ENCODE results near the gene NT5C1A.

NT5C1A gene

DNA sequence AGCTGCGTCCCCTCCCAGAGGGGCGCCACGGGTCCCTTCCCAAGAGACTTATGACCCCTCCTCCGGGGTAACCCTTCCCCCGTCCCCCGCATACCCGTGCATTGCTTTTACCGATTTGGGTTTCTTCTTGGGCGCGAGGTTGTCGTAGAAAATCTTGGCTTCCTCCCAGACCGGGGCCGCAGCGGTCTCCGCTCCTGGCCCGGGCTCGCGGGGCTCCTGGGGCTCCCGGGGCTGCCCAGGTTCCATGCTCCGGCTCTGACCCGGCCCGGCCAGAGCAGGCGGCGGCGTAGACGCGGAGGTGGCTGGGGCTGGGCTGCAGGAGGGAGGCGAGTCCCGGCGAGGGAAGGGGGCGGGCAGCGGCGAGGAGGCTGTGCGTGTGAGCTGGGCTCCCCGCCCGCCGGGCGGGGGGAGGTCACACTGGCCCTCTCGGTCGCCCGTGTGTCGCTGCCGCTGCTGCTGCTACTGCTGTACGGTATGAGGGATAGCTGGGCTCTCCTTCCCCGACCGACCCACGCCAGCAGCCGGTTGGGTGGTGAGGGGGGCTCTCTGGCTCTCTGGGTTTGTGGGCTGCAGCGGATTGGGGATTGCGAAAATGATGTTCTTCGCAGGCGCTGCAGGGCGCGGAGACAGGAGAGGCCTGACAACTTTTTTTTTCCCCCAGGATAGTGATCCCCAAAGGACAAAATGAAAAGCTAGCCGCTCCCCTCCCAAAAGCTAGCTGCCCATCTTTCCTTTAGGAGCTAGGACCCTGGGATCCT lies at the start of gene NT5C1A:
Gene NT5C1A, minus strand, starts transcription at position 315 of the 758 bp plus-strand sequence. Its CDS starts 69 bp downstream, at position 246.
- no peak for DNase-seq

DNA sequence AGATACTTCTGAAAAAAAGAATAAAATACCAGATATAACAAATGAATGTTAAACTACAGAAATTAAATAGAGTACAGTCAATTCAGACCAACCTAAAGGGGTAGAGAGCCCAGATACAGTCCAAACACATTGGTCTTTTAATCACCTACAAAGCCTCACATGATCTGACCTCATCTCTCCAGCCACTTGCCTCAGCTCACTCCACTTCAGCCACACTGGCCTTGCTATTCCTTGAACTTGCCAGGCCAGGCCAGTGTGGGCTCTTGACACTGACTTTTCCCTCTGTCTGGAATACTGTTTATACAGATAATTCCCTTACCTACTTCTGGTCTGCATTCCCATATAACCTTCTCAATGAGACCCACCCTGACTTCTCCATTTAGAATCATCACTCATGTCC lies 49.8 kb upstream of the NT5C1A start:
- no peak for DNase-seq

DNA sequence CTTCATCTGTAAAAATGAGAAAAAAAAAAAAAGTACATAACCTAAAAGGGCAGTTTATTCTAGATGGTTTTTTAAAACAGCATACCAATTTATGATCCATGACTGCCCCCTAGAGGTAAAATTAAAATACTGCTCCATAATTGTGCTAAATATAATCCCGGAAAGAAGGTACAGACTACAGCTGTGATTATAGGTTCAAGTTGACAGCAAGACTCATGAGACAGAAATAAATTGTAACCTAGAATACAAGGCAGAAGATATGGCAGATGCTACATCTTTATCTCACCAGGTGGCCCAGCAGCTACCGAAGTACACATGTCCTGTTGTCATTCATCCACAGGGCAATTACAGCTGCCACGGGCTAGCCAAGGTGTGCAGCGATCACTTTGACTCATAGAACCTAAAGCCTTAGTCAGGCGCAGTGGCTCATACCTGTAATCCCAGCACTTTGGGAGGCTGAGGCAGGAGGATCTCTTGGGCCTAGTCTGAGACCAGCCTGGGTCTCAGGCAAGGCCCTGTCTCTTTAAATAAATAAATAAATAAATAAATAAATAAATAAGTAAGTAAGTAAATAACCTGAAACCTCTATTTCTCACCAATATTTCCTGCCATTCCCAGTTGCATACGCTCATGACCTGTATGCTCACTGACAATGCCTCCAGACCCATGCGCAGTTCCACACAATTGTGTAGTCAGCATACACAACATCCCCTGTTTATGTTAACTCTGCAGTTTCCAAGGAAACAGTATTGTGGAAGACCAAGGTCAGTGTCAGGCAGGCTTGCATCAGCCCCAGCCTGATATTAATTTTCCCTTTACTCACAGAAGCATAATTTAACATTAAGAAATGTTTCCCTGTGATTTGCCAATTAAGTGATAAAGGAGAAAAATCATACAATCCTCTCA lies 48.4 kb upstream of the NT5C1A start:
- peak; percentile 78 for DNase-seq

DNA sequence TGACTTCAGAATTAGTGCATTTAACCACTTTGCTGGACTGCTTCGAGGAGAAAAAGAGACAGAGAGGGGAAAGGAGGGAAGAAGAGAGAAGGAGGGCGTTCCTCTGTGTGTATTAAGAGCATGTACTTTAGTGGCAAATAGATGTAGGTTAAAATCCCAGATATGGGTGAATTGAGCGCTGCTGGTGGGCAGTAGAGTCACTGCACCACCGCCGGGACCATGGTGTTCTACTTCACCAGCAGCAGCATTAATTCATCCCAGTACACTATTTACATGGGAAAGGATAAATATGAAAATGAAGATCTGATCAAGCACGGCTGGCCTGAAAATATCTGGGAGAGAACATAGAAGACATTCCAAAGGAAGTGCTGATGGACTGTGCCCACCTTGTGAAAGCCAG lies 45.9 kb upstream of the NT5C1A start:
- DNase-seq = no peak

DNA sequence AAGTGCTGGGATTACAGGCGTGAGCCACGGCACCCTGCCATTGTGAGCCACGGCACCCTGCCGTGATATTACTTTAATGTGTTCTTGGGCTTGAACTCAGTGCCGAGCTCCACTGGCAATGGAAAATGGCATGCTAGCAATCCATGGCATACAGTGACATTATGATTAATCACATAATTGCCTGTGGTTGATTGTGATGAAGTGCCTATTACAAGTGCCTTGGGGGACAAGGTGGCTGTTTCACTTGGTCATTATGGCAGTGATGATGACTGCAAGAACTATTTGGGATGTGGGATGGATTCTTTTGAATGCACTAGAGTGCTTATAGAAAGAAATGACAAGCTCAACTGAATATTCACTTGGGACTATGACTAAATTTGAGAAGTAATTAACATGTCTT lies 41.6 kb upstream of the NT5C1A start:
- no peak for DNase-seq

DNA sequence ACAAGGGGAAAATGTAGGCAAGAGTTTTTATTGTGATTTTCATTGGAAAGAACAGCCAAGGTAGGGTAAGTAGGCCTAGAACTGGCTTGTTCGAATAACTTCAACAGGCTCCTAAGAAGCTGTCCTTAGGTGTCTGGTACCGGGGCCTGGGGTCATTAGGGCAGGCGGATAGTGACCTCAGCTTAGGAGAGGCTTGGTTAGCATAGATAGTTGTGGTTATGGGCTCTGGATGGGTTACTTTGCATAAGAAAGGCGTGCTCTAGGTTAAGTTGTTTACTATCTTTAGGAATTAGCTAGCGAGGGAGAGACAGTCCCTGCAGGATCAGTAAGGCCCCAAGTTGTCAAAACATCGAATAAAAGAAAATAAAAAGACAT lies 40.0 kb upstream of the NT5C1A start:
- no peak for DNase-seq

DNA sequence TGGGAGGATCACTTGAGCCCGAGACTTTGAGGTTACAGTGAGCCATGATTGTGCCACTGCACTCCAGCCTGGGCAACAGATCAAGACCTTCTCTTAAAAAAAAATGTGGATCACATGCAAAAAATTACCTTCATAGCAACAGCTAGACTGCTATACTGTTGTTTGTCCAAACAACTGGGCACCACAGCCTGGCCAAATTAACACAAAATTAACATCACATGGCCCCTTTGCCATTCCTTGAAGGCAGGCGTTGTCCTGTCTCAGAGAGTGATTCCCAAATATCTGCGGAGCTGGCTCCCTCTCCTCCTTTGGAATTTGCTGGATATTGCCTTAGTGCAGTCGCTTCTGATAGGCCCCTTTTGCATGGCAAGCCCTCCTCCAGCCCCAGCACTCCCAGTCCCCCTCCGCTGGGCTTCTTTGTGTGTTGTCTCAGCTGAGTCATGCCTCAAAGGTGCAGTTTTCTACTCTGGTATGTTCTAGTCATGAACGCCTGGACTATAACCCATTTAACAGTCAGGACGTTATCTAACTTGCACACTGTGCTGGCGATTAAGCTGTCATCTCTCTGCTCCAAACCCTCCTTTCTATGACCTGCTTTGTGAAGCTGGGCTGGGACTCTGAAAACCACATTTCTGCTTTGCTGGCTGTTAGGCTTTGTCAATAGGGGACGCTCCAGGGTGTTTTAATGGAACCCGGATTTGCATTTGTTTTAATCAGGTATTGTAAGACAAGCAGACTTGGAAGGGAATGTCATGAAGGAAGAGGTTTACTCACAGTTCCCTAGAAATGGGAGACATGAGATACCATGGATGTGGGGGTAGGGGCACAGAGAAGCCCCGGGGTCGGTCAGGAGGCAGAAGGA lies 39.4 kb upstream of the NT5C1A start:
- DNase-seq = no peak

DNA sequence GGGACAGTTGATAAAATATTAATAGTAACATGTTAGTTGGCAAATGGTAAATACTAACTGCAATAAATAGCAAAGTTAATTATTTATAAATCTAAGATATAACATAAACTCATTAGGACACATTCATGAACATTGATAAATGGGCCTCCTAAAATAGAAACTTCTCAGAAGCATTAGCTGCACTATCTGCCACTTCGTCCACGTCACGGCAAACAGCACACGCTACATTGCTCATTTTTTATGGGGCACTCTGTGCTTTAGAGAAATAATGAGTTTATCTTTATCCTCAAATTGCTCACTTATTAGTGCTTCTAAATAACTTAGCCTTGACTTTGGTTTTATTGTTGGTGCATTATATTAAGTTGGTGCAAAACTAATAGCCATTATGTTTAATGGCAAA lies 35.6 kb upstream of the NT5C1A start:
- DNase-seq = no peak

DNA sequence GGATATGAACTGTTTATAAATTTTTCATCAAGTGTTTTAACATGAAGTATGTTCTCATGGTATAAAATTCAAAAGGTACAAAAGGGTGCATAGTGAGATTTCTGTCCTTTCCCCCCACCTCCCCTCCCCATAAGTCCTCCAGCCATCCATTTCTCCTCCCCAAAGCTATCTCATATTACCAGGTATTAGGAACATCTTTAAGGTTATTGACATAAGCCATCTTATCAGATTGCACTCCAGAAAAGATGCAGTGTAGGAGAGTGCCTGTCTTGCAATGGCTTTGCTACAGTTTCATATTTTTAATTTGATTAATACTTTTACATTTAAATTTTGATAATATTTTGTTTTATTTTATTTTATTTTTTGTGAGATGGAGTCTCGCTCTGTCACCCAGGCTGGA lies 32.9 kb upstream of the NT5C1A start:
- no peak for DNase-seq

DNA sequence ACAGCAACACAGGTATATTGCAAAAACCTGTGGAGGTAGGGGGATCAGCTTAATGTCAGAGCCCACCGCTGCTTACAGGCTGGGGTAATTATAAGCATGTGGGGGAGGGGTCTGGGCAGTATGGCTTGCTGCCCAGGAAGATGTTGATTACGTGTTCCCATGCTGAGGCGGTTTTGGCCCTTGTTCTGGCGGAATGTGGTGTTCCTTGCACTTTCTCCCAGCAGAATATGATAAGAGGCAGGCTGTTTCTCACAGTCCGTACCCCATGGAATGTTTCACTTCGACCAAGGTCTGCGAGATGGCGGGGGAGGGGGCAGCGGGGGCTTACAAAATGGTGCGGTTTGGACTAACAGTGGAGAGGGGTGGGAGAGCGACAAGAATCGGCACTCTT lies 29.1 kb upstream of the NT5C1A start:
- no peak for DNase-seq

DNA sequence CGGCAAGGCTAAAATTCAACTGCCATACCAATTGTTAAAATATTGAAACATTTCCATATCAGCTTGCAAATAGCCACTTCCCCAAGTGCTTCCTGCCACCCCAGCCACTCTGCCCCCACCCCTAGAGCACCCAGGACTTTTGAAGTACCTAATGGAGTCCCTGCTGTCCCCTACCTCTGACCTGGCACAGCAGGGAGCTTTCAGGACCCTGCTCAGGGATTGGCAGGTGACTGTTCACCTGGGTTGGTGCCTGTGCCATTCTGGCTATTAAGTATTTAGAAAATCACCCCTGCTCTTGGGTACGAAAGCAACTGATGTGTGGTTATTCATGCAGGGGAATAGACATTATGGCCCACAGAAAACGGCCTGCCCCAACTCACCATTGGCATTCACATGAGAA lies 28.4 kb upstream of the NT5C1A start:
- DNase-seq = no peak

DNA sequence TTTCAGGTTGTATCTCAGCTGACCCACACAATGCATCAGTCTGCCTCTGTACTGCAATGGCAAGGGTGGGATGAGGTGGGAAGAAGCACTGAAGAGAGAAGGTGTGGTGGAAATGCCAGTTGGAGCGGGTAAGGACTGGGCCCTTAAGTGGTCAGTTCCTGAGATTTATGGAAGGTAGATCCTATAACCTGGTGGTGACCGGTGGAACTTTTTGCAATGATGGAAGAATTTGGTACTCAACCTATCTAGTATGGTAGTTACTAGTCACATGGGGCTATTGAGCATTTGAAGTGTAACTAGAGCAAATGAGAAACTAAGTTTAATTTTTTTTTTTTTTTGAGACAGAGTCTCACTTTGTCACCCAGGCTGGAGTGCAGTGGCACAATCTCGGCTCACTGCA lies 27.5 kb upstream of the NT5C1A start:
- DNase-seq = no peak

DNA sequence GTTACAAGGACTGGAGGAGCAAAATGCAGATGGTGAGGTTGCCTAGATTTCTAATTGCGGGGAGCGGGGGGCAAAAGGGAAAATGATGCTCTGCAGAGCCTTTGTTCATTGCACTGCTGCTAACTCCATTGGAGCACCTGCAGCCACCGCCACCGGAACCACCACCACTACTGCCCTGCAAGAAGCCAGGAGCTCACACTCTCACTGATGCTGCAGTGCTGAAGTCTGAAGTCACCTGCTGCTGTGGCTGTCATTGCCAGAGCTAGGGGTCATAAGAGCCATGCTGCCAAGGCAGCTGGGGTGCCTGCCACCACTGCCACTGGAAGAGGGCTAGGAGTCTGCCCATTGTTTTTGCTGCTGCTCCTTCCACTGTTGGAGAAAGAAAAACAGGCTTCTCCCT lies 26.7 kb upstream of the NT5C1A start:
- DNase-seq = no peak

DNA sequence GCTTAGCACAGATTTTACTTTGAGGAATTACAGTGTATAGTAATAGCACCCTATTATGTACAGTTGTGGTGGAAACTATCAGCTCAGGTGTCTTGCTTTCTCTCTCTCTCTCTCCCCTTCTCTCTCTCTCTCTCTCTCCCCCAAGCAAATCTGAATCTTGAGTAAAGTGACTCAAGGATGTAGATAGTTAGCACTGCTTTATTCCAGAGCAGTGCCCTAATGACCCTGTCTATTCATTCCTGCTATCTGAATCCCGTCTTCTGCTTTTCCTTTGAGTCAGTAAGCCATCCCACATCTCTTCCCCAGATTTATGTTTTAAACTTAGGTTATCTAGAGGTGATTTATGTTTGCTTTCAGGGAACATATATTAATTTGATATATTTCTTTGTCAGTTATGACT lies 24.5 kb upstream of the NT5C1A start:
- DNase-seq = no peak

DNA sequence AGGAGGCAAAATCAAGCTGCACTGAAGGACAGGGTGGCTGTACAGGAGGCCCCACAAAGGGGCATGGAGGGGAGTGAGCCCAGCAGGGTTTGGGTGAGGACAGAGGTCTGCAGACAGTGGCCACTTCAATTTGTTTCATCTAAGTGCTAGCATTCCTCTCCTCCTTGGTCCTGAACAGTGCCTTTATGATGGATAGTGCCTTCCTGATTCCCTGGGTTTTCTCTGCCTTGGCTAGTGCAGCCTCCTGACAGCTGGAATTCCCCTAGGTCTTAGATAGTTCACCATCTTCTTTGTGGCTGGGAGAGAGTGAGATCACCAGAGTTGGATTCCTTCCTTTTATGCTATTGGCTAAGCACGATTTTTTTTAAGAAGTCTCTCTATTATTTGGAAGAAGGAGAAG lies 23.1 kb upstream of the NT5C1A start:
- no peak for DNase-seq

DNA sequence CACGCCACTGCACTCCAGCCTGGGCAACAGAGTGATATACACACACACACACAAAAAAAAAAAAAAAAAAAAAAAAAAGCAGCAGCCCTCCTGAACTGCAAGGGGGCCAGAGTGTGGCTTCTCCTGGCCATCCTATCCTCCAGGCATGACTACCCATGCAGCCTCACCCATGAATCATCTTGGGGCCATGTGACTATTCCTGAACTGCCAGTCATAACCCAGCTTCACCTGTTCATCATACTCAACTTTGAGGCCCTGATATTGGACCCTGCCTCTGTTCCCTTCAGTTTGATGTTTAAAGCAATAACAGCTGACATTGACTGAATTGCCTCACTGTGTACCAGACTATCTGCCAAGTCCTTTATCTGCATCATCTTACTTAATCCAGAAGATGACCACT lies 22.1 kb upstream of the NT5C1A start:
- DNase-seq = peak; percentile 25

DNA sequence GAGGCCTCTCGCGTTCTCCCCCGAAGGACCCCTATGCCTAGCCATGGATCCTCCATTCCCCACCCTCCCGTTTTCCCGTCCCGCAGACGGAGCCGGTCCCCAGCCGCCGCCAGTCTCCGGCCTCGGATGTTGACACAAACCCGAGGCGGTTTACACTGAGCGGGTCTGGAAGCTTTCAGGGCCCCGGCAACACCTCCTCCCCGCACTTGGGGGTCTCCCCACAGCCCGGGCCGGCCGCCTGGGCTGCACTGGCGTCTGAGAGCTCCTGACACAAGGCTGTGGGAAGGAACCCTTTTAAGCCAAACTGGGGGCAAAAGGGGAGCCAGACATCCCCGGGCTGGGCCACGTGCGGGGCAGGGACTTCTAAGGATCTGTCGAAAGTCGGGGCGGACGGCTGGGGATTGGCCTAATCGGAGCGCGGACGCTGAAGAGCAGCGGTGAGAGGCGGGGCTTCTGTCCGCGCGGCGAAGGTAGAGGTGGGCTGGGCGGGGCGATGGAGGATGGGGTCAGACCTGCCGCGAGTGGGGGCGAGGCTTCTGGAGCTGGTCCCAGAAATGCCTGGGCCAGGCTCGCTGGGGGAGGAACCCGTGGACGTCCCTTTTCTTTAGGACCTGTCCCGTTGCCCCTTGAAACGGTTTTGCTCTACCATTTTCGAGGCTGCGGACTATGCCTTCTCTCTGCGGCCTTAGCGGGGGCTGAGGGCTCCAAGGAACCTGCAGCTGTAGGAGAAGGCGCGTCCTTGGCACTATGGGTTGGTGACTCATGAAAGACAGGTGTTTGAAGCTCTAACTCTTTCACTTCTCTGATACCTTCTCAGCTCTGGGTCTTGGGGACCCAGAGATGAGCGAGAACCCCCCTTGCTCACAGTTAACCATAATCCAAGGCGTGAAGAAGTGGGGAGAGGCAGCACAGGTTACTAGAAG lies 20.5 kb upstream of the NT5C1A start:
- DNase-seq = peak; percentile 47

DNA sequence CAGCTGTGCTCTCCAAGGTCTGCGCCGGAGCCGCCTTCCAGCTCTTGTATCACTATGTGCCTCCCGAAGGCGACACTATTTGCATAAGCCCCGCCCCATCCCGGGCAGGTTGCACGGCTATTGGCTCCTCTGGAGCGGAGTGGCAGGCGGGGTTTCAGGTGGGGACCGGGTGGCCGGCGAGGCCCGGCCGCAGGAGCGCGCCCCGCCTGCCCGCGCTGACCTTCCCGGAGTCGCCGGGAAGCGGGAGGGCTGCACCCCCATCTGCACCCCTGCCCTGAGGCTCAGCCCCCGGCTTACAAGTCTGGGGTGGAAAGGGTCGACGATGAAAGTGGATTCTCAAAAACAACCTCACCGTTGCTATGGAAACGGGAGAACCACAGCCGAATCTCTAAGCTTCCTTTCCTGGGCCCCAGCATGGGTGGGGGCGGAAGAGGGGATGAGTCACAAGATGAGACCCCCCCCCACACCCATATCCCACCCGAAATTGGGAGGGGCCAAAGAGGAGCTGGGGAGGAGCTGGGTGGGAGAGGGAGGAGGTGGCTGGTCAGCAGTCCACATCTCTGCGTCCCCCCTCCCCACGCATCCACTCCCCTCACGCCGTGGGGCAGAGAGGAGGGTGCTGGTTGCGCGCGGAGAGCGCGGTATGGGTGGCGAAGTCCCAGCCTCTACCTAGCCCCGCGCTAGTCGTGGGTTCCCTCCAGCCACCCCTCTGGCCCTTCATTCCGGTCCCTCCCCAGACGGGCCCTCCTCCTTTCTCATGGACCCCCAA lies 19.7 kb upstream of the NT5C1A start, which contains the start of gene HPCAL4:
Gene HPCAL4, minus strand, starts transcription at position 51 of the 769 bp plus-strand sequence. CDS start 6,830 bp downstream, outside the sequence.
- DNase-seq = peak; percentile 96

DNA sequence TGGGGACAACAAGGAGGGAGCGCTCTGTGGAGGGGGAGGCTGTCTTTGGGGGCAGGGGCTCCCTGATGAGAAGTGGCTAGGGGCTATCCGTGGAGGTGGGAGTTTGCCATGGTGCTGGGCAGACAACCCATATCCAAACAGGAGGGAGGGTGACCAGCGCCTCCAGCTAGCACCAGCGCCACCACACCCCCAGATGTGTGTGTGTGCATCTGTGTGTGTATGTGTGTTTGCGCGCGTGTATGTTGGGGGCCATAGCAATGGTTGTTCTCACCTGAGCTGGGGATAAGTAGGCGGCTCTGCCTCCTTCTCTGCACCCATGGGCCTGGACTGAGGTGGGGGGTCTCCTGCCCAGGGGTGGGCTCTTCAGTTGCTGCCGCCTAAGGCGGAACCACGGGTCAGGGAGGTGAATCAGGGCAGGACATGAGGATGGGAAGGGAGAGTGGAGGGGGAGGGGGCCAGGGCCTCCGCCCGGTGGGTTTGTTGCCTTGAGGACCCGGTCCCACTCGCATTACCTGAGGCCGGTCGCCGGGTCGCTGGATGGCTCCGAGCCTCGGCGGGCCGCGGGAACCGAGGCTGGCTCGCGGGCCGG lies 19.0 kb upstream of the NT5C1A start:
- peak; percentile 23 for DNase-seq

DNA sequence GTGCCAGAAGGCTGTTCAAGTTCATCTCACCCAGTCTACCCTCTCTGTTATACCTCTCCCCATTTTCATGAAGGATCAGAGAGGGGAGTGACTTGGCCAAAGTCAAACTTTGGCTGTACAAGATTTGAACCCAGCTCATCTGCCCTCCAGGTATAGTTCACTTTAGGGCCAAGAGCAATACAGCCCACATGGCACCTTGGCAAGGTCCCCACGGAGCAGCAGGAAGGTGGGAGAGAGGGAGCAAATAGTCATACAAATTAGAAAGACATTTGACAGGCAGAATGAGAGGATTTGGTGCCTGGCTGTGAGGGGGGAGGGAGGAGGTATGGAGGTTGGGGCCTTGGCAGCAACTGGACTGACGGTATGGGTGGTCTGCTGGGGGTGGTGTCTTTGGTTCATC lies 18.3 kb upstream of the NT5C1A start:
- no peak for DNase-seq

DNA sequence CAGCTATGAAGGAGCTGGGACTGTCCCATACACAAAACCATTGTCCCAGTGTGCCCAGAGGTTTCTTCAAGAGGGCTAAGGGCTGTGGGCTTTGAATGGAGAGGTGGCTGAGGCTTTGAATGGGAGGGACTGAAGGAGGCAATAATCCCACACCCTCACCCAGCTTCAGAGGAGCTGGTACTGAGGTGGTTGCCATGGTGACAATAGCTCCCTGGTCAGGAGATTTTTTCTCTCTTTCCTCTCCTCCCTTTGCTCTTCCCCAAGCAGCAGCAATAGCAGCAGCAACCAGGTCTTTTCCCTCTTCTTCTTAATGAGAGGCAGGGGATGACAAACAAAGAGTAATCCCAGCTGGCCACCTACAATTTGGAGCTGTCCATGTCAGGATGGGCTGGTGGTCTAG lies 17.7 kb upstream of the NT5C1A start:
- no peak for DNase-seq
